K562 (cell line): ENCODE results near the gene CABP2. TPM values are rescaled to one million over a fixed set of nuclear protein-coding genes. Genes with fewer than 3 reads are reported as not detected.

Experiments
- ATAC-seq: fragments of 200-7000 bp; cut with Tn5 transposase; 3 replicates; pipeline ENCODE4 v1.9.1; 2020; ENCODE audit warnings: moderate library complexity
- BruUV-seq: library from RNA; stranded (reverse); fragments of 400-500 nt; replicated peaks from 2 replicates; lab custom pipeline; 2021; lab: Mats Ljungman, UMichigan
- CTCF ChIA-PET: fragments of 300-600 bp; formaldehyde crosslinking; extraction: SDS; loops from one replicate; lab custom pipeline; 2021; ENCODE audit warnings: low intra/inter-chr PET ratio; lab: Yijun Ruan, JAX
- POLR2A ChIA-PET: fragments of 300-600, 350-650 bp; sonication (Branson Sonifier 250); formaldehyde crosslinking; extraction: SDS; loops from one replicate; lab custom pipeline; 2021; ENCODE audit warnings: antibody characterized with exemption, inconsistent platforms; lab: Yijun Ruan, JAX
- DNase-seq, 4 experiments: peaks; one replicate each; pipeline versions ENCODE4 v3.0.0 to v3.0.0-alpha.2; 2011 to 2018; ENCODE audit warnings: low spot score in 3 of 4, mixed read lengths in 3 of 4; ENCODE audit errors: extremely low read depth in 1 of 4
- FAIRE-seq: peaks from 2 replicates; lab custom pipeline; 2011; peaks lifted over from hg19 to GRCh38; lab: Jason Lieb, UNC
- H2AFZ ChIP-seq: 2 replicates; pipeline ENCODE4 v1.6.0; 2011; ENCODE audit warnings: low read depth, low read length, control low read depth, inconsistent platforms
- H3K27ac ChIP-seq: fragments of 200-600 bp; 3 replicates; pipeline ENCODE4 v1.8.0; 2011; ENCODE audit warnings: low read depth, mild to moderate bottlenecking, control low read depth, inconsistent platforms, low read length, moderate library complexity, mixed read lengths; ENCODE audit errors: extremely low read depth
- H3K27me3 ChIP-seq, 2 experiments: fragments of 300-600 bp in 1 of 2; 2 replicates in 1 of 2; 3 replicates in 1 of 2; pipeline versions ENCODE4 v1.6.0 to v1.8.0; 2011; ENCODE audit warnings: inconsistent platforms in 2 of 2, low read length in 2 of 2, mild to moderate bottlenecking in 1 of 2, mixed read lengths in 1 of 2, moderate library complexity in 1 of 2; ENCODE audit not compliant: control insufficient read depth in 2 of 2, insufficient read depth in 2 of 2
- H3K36me3 ChIP-seq: fragments of 300-600 bp; 3 replicates; pipeline ENCODE4 v1.8.0; 2011; ENCODE audit warnings: mild to moderate bottlenecking, low read length, inconsistent platforms; ENCODE audit not compliant: control insufficient read depth, insufficient read depth
- H3K4me1 ChIP-seq, 2 experiments: fragments of 200-600 bp in 1 of 2; replicated peaks in 1 of 2; 2 replicates in 1 of 2; 3 replicates in 1 of 2; pipeline versions ENCODE4 v1.5.1 to v1.8.0; 2011; ENCODE audit warnings: inconsistent platforms in 2 of 2, low read length in 2 of 2, mild to moderate bottlenecking in 1 of 2, mixed read lengths in 1 of 2, moderate library complexity in 1 of 2; ENCODE audit not compliant: control insufficient read depth in 2 of 2, insufficient read depth in 2 of 2
- H3K4me2 ChIP-seq: 2 replicates; pipeline ENCODE4 v1.6.1; 2011; ENCODE audit warnings: low read length, control low read depth, inconsistent platforms, mixed read lengths; ENCODE audit not compliant: insufficient read depth
- H3K4me3 ChIP-seq: fragments of 200-600 bp; sonication (generic), shearing (Covaris generic); 2 replicates; pipeline ENCODE4 v1.5.1; 2016; ENCODE audit warnings: control low read depth, inconsistent platforms
- H3K79me2 ChIP-seq: fragments of 200-600 bp; 3 replicates; pipeline ENCODE4 v1.8.0; 2011; ENCODE audit warnings: low read length, inconsistent platforms; ENCODE audit not compliant: control insufficient read depth, insufficient read depth
- H3K9ac ChIP-seq, 2 experiments: 2 replicates each; pipeline versions ENCODE4 v1.6.0 to v1.6.1; 2011; ENCODE audit warnings: low read depth in 2 of 2, low read length in 2 of 2, control low read depth in 1 of 2, inconsistent platforms in 1 of 2, mild to moderate bottlenecking in 1 of 2, mixed read lengths in 1 of 2; ENCODE audit not compliant: insufficient read depth in 1 of 2
- H3K9me1 ChIP-seq: one replicate; pipeline ENCODE4 v1.6.0; 2011; ENCODE audit warnings: inconsistent platforms, mild to moderate bottlenecking, low read length, moderate library complexity; ENCODE audit not compliant: control insufficient read depth, insufficient read depth
- H3K9me3 ChIP-seq: replicated peaks from 2 replicates; pipeline ENCODE4 v1.5.1; 2011; ENCODE audit warnings: low read depth, low read length, inconsistent platforms; ENCODE audit not compliant: control insufficient read depth, insufficient read depth
- H4K20me1 ChIP-seq: replicated peaks from 2 replicates; pipeline ENCODE4 v1.6.1; 2011; ENCODE audit warnings: low read length, inconsistent platforms, mixed read lengths; ENCODE audit not compliant: control insufficient read depth, insufficient read depth
- HMG20A ChIP-seq: fragments of 450-650 bp; formaldehyde crosslinking; conservative IDR thresholded peaks from 2 replicates; pipeline ENCODE4 v1.4.0; 2020; ENCODE audit warnings: mild to moderate bottlenecking, mixed read lengths
- MECOM ChIP-seq: fragments of 250-450 bp; sonication (Bioruptor Pico); IDR thresholded peaks from 2 replicates; pipeline ENCODE4 v1.8.0; 2022; ENCODE audit warnings: inconsistent platforms
- PYGO2 ChIP-seq: fragments of 450-650 bp; IDR thresholded peaks from 2 replicates; pipeline ENCODE4 v1.6.1; 2016; ENCODE audit warnings: mild to moderate bottlenecking, missing genetic modification characterization, moderate library complexity, missing compliant biosample characterization
- RBBP5 ChIP-seq: fragments of 200-600 bp; sonication (generic); IDR thresholded peaks from 2 replicates; pipeline ENCODE4 v1.6.1; 2012; ENCODE audit warnings: borderline replicate concordance, mild to moderate bottlenecking, low read length, control low read depth, inconsistent platforms; ENCODE audit not compliant: insufficient read depth, poor library complexity, severe bottlenecking
- WGBS: fragments of 100-300 bp; shearing (Covaris generic); methylation state at CpG from one replicate; pipeline ENCODE4 v1.1.6; 2016; ENCODE audit warnings: low coverage, mixed read lengths; ENCODE audit not compliant: insufficient coverage; ENCODE audit errors: missing lambda C conversion rate; 5-methylcytosine and 5-hydroxymethylcytosine counted together
- in situ Hi-C: fragments of 300-500 bp; cut with MboI; formaldehyde crosslinking; loops from 4 replicates; pipeline ENCODE4 v1.15.0; 2018; ENCODE audit warnings: inconsistent platforms, mixed read lengths
- intact Hi-C: fragments of 100-400 bp; cut with micrococcal nuclease; formaldehyde crosslinking; loops from 2 replicates; pipeline ENCODE4 v1.14.2; 2022
- polyA plus RNA-seq, 8 experiments: library from polyadenylated mRNA; depleted of rRNA in 4 of 8; stranded (reverse) in 5 of 8; unstranded in 3 of 8; fragments of >200 nt; fragmentation: Nextera tagmentation in 2 of 8; fragmentation: Illumina TruSeq in 1 of 8; extraction: Ambion mirVana in 2 of 8; extraction: Trizol in 1 of 8; gene quantifications; 2 replicates each; pipeline versions ENCODE4 v1.2.1 to v1.2.3, GENCODE V29; 2011 to 2014; ENCODE audit warnings: inconsistent platforms in 1 of 8, missing spikeins in 1 of 8
- total RNA-seq, 7 experiments: library from RNA; depleted of rRNA in 6 of 7; stranded (reverse); fragments of >200 nt in 6 of 7; fragmentation: Illumina TruSeq in 2 of 7; extraction: Trizol in 2 of 7; gene quantifications; 2 replicates each; pipeline versions ENCODE4 v1.2.1 to v1.2.3, GENCODE V29; 2011 to 2021; ENCODE audit warnings: low replicate concordance in 1 of 7

The CABP2 gene
- total and polyA plus RNA-seq, 9 of the 15 experiments (the other 6 are each of a cell fraction or from before 2014, with no cell fraction given): not detected

- H3K4me1 ChIP-seq: peaks cover 0 to 36% of the 10 kb centered on the region in 2 experiments; a peak in 2 of 5 replicates
- TF ChIP-seq RBBP5: no peak
- TF ChIP-seq MECOM (CRISPR knock-in tag): no peak
- no peak for TF ChIP-seq HMG20A (CRISPR knock-in tag)
- no peak for TF ChIP-seq PYGO2 (tag)
- no peak for ATAC-seq
- no peak overlapping the region for H2AFZ ChIP-seq
- peaks cover 2 to 36% of the 10 kb centered on the region in 2 experiments; a peak in 4 of 5 replicates for H3K27me3 ChIP-seq
- intact Hi-C loops: no loop called here
- no peaks in the 10 kb centered on the region for H3K79me2 ChIP-seq
- in situ Hi-C loops: no loop called here
- no peaks in the 10 kb centered on the region for H3K36me3 ChIP-seq
- H3K9ac ChIP-seq: no peak overlapping the region
- H3K4me2 ChIP-seq: no peak overlapping the region
- no TSS peak for BruUV-seq
- ChIA-PET CTCF (interaction anchor here (0.6 kb wide), 1 partner anchor 1135 kb away, joined by 3 read pairs; no protein-coding TSS in a partner anchor), POLR2A (no interaction called here)
- 23% methylated on average over 7 of the region's 10 CpGs for WGBS
- H3K4me3 ChIP-seq: no peak overlapping the region
- H4K20me1 ChIP-seq: 0 out of 2 replicates have a peak, but pooled peaks cover 4% of the 10 kb centered on the region
- H3K27ac ChIP-seq: no peak overlapping the region
- H3K9me1 ChIP-seq: no peaks in the 10 kb centered on the region
- FAIRE-seq: no peak
- no peaks in the 10 kb centered on the region for H3K9me3 ChIP-seq
- DNase-seq: no peak
Measured at GRCh38 chr11:67521924-67522323, 1.3 kb downstream of the CABP2 start.
